BJ (cell line): ENCODE data around the gene CTIF. TPM values are rescaled to one million over a fixed set of nuclear protein-coding genes. Genes with fewer than 3 reads are reported as not detected.

Experiments used
- CTCF ChIA-PET: fragments of 350-600 bp; formaldehyde crosslinking; extraction: SDS; loops from one replicate; lab custom pipeline; 2021; ENCODE audit warnings: antibody characterized with exemption, inconsistent platforms; lab: Yijun Ruan, JAX
- POLR2A ChIA-PET: fragments of 300-600 bp; sonication (Branson Sonifier 250); formaldehyde crosslinking; extraction: SDS; loops from one replicate; lab custom pipeline; 2021; ENCODE audit warnings: antibody characterized with exemption; lab: Charles Lee
- DNase-seq: peaks from one replicate; pipeline ENCODE4 v3.0.0-alpha.2; 2011; ENCODE audit warnings: low read depth
- H3K27me3 ChIP-seq: 2 replicates; pipeline ENCODE4 v1.6.0; 2011; ENCODE audit warnings: low read length; ENCODE audit not compliant: control insufficient read depth, insufficient read depth
- H3K36me3 ChIP-seq: 2 replicates; pipeline ENCODE4 v1.5.1; 2011; ENCODE audit warnings: low read length; ENCODE audit not compliant: control insufficient read depth, insufficient read depth
- H3K4me3 ChIP-seq: 2 replicates; pipeline ENCODE4 v1.5.1; 2011; ENCODE audit warnings: low read depth, mild to moderate bottlenecking, control low read depth, low read length
- CTCF ChIP-seq: IDR thresholded peaks from 2 replicates; pipeline ENCODE4 v1.5.1; 2011; ENCODE audit warnings: low read depth, mild to moderate bottlenecking, control low read depth, inconsistent platforms, low read length, moderate library complexity; ENCODE audit not compliant: insufficient read depth
- polyA plus RNA-seq: library from polyadenylated mRNA; depleted of rRNA; stranded (reverse); fragments of >200 nt; gene quantifications from 2 replicates; pipeline ENCODE4 v1.2.3, GENCODE V29; 2011

The CTIF gene
- polyA plus RNA-seq, 1 experiment: 105 TPM

- Histone ChIP-seq H3K36me3 (peaks cover 10% of the 10 kb centered on the region; the same call in 1 of the 2 replicates), H3K27me3 (no peaks in the 10 kb centered on the region), H3K4me3 (no peak overlapping the region)
- ChIA-PET CTCF (interaction anchor here (0.8 kb wide), 1 partner anchor 19 kb away, joined by 3 read pairs; no protein-coding TSS in a partner anchor), POLR2A (interaction anchor here (0.5 to 0.6 kb wide), 2 partner anchors 26 to 97 kb away, joined by 3 read pairs; no protein-coding TSS in a partner anchor)
- DNase-seq: no peak
- TF ChIP-seq CTCF: no peak
Observed at GRCh38 chr18:48832938-48833700, 294.3 kb downstream of the CTIF start.

- Histone ChIP-seq H3K4me3 (no peak overlapping the region), H3K36me3 (peaks cover 13% of the 10 kb centered on the region; the same call in 1 of the 2 replicates), H3K27me3 (no peaks in the 10 kb centered on the region)
- ChIA-PET CTCF (interaction anchor here (1.3 kb wide), 1 partner anchor 120 kb away, joined by 3 read pairs; no protein-coding TSS in a partner anchor), POLR2A (no interaction called here)
- TF ChIP-seq CTCF: no peak
- no peak for DNase-seq
Observed at GRCh38 chr18:48833701-48834412, 295.0 kb downstream of the CTIF start.

- peaks cover 13% of the 10 kb centered on the region; the same call in 1 of the 2 replicates for H3K36me3 ChIP-seq
- ChIA-PET CTCF (interaction anchor here (1.3 to 1.4 kb wide), 2 partner anchors 57 to 120 kb away, joined by 3 to 4 read pairs; no protein-coding TSS in a partner anchor), POLR2A (interaction anchor here (0.6 kb wide), 1 partner anchor 1447 kb away, joined by 3 read pairs; the partner anchor contains the start of gene MBD1)
- no peak overlapping the region for H3K4me3 ChIP-seq
- no peak for TF ChIP-seq CTCF
- no peaks in the 10 kb centered on the region for H3K27me3 ChIP-seq
- peak; percentile 83 for DNase-seq
Observed at GRCh38 chr18:48834413-48835031, 295.7 kb downstream of the CTIF start.

- H3K4me3 ChIP-seq: no peak overlapping the region
- no peak for TF ChIP-seq CTCF
- POLR2A ChIA-PET: interaction anchor here (0.6 kb wide), 1 partner anchor 1446 kb away, joined by 3 read pairs; the partner anchor contains the start of gene MBD1
- CTCF ChIA-PET: interaction anchor here (1.3 to 1.4 kb wide), 2 partner anchors 57 to 119 kb away, joined by 3 to 4 read pairs; no protein-coding TSS in a partner anchor
- no peak for DNase-seq
- H3K27me3 ChIP-seq: no peaks in the 10 kb centered on the region
- H3K36me3 ChIP-seq: peaks cover 13% of the 10 kb centered on the region; the same call in 1 of the 2 replicates
Observed at GRCh38 chr18:48835119-48835518, 296.3 kb downstream of the CTIF start.
